GM19328 (cell line): Measurements from ENCODE around the gene CRB2.
"Not testable (repeated sequence)": the region's sequence is repeated elsewhere in the genome, so short reads cannot be mapped to it uniquely, and the experiment has no call there.

ENCODE experiments used
- ATAC-seq: cut with Tn5 transposase; IDR thresholded peaks from one replicate; pipeline ENCODE4 v1.9.1; 2021; ENCODE audit warnings: mild to moderate bottlenecking, moderate library complexity; ENCODE audit not compliant: unreplicated experiment

Gene CRB2

DNA sequence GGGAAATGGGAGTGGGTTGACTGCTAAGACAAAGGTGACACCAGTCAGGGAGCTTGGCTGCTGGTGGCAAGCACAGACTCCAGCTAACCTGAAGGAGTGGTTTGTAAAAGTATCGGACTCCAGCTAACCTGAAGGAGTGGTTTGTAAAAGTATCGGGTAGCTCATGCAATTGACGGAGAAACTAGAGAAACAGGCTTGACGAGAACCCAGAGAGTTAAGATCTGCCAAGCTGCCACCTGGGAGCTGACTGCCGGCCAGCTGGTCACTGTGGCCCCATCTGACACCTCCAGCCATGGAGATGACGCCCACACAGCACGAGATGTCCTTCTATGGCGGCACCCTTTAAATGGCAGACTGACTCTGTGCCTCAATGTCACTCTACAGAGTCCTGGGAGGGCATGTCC lies 28.3 kb upstream of the CRB2 start:
- no peak for ATAC-seq

DNA sequence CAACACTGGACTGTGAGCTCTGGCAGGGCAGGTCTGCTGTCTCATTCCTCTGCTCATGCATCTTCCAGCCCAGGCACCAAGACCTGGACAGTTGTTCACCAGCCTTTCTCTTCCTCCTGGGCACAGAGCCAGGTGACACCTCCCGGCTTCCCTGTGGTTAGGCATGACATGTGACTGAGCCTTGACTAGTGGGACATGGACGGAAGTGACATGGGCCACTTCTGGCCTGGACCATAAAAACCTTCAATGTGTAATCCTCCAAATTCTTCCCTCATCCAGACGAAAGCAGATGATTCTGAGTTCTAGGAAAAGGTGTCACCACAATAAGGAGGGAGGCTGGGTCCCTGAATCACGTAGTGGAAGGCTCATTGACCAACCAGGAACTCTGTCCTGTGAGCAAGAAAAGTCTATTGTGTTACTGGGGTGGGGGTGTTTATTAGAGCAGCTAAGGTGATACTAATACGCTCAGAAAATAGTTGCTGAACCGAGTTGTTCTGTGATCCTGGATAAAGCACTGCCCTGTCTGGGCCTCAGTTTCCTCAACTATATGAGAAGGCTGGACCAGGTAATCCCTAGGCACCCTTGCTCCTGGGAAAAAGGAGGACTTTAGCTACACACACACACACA lies 26.6 kb upstream of the CRB2 start:
- no peak for ATAC-seq

- ATAC-seq = no peak
Observed at GRCh38 chr9:123331346-123332060, 24.5 kb upstream of the CRB2 start.

GRCh38 chr9:123333058-123333669 lies 22.8 kb upstream of the CRB2 start:
- ATAC-seq = not testable (repeated sequence)

DNA sequence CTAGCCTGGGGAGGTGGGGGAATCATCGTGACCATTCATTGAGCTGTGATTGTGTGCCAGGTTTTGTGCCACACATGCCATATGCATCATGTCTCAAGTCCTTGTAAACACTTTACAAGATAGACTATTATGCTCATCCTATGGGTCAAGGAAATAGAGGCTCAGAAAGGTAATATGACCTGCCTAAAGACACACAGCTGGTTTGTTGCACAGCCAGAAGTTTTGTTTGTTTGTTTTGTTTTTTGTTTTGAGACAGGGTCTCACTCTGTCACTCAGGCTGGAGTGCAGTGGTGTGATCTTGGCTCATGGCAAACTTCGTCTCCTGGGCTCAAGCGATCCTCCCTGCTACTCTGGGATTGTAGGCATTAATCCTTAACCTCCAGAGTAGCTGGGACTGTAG lies 21.4 kb upstream of the CRB2 start:
- no peak for ATAC-seq

DNA sequence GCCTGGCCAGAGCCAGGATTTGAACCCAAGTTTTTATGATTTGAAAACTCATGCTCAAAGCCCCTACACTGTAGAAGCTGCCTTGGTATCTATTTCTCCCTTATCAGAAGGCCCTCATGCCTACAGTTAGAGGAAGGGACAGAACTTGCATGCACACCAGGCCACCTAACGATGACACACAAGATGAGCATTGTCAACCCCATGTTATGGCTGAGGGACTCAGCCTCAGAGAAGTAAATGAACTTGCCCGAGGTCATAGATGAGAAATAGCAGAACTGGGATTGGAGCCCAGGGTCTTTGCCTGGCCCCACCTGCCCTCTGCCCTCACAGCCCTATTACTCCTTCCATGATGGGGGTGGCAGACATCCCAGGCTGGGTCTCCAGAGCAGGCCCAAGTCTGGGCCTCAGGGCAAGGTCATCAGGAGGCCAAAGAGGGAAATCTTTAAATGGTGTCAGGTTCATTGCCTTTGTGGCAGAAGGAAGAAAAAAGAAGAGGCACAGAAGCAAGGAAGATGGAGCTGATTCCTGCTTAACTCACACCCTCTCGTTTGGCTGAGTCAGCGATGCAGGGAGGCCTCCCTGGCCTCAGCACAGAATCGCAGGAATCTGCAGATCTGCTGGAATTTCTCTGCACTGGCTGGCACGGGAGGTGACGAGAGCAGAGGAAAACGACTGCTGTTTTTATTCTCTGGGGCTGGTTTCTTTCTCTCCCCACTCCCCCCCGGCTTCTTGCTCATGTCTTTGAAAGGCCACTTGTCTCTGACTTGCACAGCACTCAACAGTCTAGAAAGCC lies 20.6 kb upstream of the CRB2 start:
- ATAC-seq = no peak

- ATAC-seq = no peak
Observed at GRCh38 chr9:123335986-123336329, 20.0 kb upstream of the CRB2 start.

DNA sequence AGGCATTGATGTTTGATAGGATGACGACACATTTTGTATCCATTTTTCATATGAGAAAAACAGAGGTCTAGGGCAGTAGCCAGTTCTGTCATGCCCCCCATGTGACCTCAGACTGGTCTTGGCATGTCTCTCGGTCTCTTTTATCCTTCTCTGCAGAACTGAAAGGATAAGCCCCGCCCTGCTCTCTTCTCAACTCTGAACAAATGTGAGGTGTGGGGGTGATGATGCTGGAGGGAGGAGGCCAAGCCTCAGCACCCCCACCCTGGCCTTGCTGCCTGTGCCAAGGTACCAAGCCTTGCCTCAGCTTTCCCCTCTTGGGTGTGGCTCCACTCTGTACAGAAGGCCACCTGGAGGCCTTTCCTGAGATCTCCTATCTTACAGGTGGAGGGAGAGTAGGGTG lies 19.5 kb upstream of the CRB2 start:
- ATAC-seq = no peak

GRCh38 chr9:123336959-123337358 lies 19.0 kb upstream of the CRB2 start:
- no peak for ATAC-seq

DNA sequence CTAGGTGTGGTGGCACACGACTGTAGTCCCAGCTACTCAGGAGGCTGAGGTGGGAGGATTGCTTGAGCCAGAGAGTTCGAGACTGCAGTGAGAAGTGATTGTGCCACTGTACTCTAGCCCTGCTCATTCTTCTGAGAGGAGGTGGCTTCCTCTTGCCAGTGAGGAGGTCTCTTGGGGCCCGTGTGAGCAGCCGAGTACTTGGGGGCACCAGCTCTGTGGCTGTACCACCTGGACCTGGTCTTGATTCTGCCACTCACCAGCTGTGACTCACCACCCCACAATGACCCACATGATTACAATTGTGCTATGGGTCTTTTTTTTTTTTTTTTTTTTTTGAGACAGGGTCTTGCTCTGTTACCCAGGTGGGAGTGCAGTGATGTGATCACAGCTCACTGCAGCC lies 18.0 kb upstream of the CRB2 start:
- no peak for ATAC-seq

DNA sequence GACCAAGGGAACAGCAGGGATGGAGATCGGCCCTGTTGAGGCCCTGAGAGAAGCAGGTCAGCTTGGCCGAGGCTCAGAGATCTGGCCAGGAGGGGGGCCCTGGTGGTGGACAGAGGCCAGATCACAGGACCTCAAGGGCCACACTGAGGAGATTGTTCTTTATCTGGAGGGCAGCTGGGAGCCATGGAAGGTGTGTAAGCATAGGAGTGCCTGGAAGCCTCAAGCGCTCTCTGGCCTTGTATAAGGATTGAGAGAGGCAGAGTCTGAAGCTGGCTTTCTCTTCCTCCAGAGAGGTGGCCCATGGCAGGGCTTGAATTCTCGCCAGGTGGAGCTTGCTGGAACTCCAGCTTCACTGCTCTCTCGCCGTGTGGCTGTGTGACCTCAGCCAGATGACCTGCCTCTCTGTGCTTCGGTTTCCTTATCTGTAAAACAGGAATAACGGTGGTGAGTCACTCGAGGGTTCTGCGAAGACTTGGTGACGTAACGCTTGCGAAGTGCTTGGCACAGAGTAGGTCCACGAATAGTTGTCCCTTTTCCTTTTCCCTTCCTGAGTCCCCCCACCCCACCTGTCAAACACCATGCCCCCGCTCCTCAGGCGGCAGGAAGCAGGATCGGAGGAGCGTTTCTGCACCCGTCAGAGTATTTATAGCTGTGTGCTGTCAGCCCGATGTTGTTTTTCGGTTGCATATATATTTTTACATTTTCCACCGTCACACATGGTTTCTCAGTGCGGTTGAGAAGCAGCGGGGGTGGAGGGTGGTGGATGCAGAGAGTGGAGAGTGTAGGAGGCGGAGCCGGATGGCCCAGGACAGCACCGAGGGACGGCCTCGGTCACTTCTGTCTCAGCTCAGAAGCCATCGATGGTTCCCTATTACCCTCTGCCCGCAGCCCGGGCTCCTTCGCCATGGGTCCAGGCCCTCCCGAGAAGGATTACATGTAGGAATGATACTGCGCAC lies 17.0 kb upstream of the CRB2 start:
- ATAC-seq = peak; percentile 52

GRCh38 chr9:123339666-123340510 lies 16.1 kb upstream of the CRB2 start:
- ATAC-seq = peak; percentile 32

- ATAC-seq = no peak
Observed at GRCh38 chr9:123341816-123342215, 14.2 kb upstream of the CRB2 start.

- ATAC-seq = no peak
Observed at GRCh38 chr9:123342247-123342646, 13.8 kb upstream of the CRB2 start.

DNA sequence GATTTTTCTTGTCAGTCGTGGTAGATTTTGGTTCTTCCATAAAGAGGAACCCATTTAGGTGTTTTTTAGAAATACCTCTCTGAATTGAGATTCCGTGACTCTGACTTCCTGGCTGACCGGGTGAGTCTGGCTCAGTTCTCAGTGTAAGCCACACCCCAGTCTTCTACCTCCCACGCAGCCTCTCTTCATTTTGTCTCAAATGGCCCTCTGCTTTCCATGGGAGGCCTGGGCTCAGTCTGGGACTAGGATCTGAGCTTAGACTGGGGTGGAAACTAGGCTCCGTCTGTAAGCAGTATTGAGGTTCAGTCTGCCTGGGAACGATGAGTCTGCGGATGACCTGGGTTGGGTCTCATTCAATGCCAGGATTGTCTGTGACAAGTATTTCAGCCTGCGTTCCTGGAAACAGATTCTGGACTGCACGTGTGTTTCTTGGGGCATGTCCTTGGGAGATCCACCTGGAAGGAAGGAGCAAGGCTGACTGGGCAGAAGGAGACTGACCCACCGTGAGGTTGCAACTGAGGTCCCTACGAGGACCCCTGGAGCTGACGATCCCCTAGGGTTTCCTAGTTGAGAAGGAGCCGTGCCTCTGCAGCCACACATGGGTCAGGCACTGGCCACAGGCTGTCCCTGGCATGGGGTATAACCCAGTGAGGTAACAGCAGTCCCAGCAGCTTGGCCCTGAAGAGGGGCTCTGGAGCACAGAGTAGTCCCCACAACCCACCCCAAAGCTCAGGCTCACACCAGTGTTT lies 12.4 kb upstream of the CRB2 start:
- peak; percentile 24 for ATAC-seq

DNA sequence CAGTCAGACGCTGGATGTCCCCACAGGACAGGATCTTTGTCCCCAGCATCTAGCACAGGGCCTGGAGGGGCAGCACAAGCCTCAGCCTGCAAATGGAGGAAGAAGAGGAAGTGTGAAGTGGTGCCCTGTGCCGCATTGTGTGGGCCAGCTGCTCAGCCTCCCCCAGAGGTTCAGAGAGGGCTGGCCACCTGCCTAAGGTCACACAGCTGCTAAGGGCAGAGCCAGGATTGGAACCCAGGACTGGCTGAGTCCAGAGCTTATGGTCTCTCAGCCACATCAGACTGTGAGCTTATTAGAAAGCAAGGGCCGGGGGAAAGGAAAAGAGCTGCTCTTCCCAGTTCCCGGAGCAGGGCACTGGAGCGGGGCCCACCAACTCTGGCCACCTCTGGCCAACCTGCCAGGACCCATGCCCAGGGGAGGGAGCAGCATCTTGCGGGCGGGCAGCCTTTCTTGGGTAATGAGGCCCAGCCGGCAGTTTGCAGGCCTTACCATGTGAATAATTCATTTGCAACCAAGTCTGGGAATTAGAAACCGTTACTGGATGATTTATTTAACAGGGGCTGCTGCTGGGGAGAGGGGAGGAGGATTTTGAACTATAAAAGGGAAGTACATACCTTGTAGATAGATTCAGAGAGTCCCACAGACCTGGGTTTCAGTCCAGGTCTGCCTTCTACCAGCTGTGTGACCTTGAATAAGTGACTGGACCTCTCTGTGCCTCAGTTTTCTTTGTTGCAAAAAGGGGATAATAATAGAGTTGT lies 11.6 kb upstream of the CRB2 start:
- ATAC-seq = no peak

DNA sequence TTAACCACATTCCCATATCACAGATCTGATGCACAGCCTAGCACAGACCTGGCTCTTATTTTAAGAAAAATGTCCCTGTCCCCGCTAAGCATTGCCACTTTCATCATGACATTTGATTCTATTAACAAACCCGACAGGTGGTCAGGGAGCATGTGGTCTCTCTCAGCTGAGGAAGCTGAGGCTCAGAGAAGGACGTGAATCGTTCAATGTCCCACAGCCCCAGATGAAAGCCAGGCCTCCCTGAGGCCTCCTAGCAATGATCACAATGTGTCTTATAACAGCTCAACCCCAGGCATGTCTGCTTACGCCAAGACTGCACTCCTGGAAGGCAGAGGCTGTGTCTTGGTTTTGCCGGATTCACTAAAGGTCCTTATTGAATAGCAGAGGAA lies 10.4 kb upstream of the CRB2 start:
- no peak for ATAC-seq

- no peak for ATAC-seq
Observed at GRCh38 chr9:123346026-123346425, 10.0 kb upstream of the CRB2 start.
